NCI-H1417 treated with DMSO at 0.1 percent for 48 hours (cell line): ENCODE results near the gene BLOC1S4.

Experiments
- DNase-seq: peaks from one replicate; lab custom pipeline; 2025; lab: John Stamatoyannopoulos, UW

The BLOC1S4 gene

DNA sequence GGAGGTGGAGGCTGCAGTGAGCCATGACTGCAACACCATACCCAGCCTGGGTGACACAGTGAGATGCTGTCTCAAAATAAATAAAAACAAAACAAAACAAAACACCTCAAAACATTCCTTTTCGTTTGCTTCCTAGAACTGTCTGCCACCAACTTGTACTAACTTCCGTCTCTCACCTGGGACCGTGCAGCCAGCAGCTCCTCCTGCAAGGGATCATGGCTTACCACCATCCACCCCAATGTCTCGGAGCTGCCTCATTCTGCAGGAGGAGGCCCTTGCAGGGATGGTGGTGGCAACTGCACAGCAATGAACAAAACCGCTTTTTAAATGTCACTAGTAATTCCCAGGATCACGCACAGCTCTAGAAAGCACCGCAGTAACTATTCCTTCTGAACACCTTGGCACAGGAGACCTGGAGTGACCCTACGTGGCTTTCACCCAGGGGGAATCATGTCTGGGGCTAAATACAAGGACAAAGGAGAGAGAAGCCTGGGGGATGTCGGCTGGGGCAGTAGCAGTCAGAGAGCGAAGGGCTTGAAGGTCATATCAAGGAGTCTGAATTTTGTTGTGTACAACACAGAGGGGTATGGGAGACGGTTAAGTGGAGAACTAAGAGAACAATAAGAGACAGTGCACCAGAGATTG lies 49.1 kb downstream of the BLOC1S4 start:
- DNase-seq, result no peak

GRCh38 chr4:6765703-6766102 lies 49.7 kb downstream of the BLOC1S4 start:
- DNase-seq, result no peak
